Measurements from ENCODE around the gene ATXN1. TPM values are rescaled to one million over a fixed set of nuclear protein-coding genes. Genes with fewer than 3 reads are reported as not detected.

Gene ATXN1
- total RNA-seq, 1 donor from 2014 or later, result 6.1 TPM

GRCh38 chr6:16524380-16524707, 236.9 kb downstream of the ATXN1 start:
- no peak overlapping the region for H3K4me3 ChIP-seq (ENCODE audit: low read depth, low read length)
- no peak for DNase-seq (ENCODE audit: low read depth)

GRCh38 chr6:16523606-16524379, 237.5 kb downstream of the ATXN1 start:
- no peak for TF ChIP-seq CTCF (conservative IDR thresholded peaks at IDR 0.05; ENCODE audit: low read depth, low read length)
- no peak overlapping the region for H3K4me3 ChIP-seq (ENCODE audit: low read depth, low read length)
- no peak for DNase-seq (ENCODE audit: low read depth)

More at GRCh38 chr6:16524380-16524707, 236.9 kb downstream of the ATXN1 start:
- TF ChIP-seq CTCF (conservative IDR thresholded peaks at IDR 0.05; ENCODE audit: low read depth, low read length), result no peak

- H3K4me3 ChIP-seq (ENCODE audit: low read depth, low read length), result no peak overlapping the region
- TF ChIP-seq CTCF (conservative IDR thresholded peaks at IDR 0.05; ENCODE audit: low read depth, low read length), result no peak
- no peak for DNase-seq (ENCODE audit: low read depth)
Measured at GRCh38 chr6:16522937-16523336, 238.3 kb downstream of the ATXN1 start.

- no peak for DNase-seq (ENCODE audit: low read depth)
- no peak for TF ChIP-seq CTCF (conservative IDR thresholded peaks at IDR 0.05; ENCODE audit: low read depth, low read length)
- H3K4me3 ChIP-seq (ENCODE audit: low read depth, low read length), result no peak overlapping the region
Measured at GRCh38 chr6:16521528-16521927, 239.7 kb downstream of the ATXN1 start.

GRCh38 chr6:16519265-16520242, 241.7 kb downstream of the ATXN1 start:
- no peak for TF ChIP-seq CTCF (conservative IDR thresholded peaks at IDR 0.05; ENCODE audit: low read depth, low read length)
- no peak overlapping the region for H3K4me3 ChIP-seq (ENCODE audit: low read depth, low read length)
- DNase-seq (ENCODE audit: low read depth), result no peak

- no peak for DNase-seq (ENCODE audit: low read depth)
- peak; percentile 21 for TF ChIP-seq CTCF (conservative IDR thresholded peaks at IDR 0.05; ENCODE audit: low read depth, low read length)
- H3K4me3 ChIP-seq (ENCODE audit: low read depth, low read length), result no peak overlapping the region
Measured at GRCh38 chr6:16518265-16518664, 243.0 kb downstream of the ATXN1 start.

Data from epithelial cell of proximal tubule (primary cell).